Hepatocyte (in vitro differentiated cells): ENCODE measurements around the gene ARF3. TPM values are rescaled to one million over a fixed set of nuclear protein-coding genes. Genes with fewer than 3 reads are reported as not detected.
A peak's percentile ranks its signal among the peaks of the same experiment; 100 is the strongest.

Experiments used
- DNase-seq: peaks from one replicate; pipeline ENCODE4 v3.0.0-alpha.2; 2016; ENCODE audit warnings: low spot score
- H2AFZ ChIP-seq: fragments of 200-600 bp; sonication (generic); 2 replicates; pipeline ENCODE4 v1.6.0; 2016; ENCODE audit warnings: antibody characterized with exemption, mild to moderate bottlenecking
- H3K27ac ChIP-seq: fragments of 200-600 bp; sonication (generic); 2 replicates; pipeline ENCODE4 v1.5.1; 2016; ENCODE audit warnings: mild to moderate bottlenecking
- H3K27me3 ChIP-seq: fragments of 200-600 bp; sonication (generic); 2 replicates; pipeline ENCODE4 v1.6.1; 2016
- H3K36me3 ChIP-seq: fragments of 200-600 bp; sonication (generic); replicated peaks from 2 replicates; pipeline ENCODE4 v1.5.1; 2016; ENCODE audit warnings: low read depth; ENCODE audit not compliant: insufficient read depth
- H3K4me1 ChIP-seq: fragments of 200-600 bp; sonication (generic); 2 replicates; pipeline ENCODE4 v1.5.1; 2016; ENCODE audit warnings: mild to moderate bottlenecking, moderate library complexity; ENCODE audit not compliant: insufficient read depth
- H3K4me2 ChIP-seq: fragments of 200-600 bp; sonication (generic); 2 replicates; pipeline ENCODE4 v1.6.0; 2016
- H3K4me3 ChIP-seq: fragments of 200-600 bp; sonication (generic); 2 replicates; pipeline ENCODE4 v1.5.1; 2016; ENCODE audit warnings: mild to moderate bottlenecking
- H3K79me2 ChIP-seq: fragments of 200-600 bp; sonication (generic); 2 replicates; pipeline ENCODE4 v1.6.0; 2017; ENCODE audit warnings: mild to moderate bottlenecking
- H3K9me2 ChIP-seq: fragments of 200-600 bp; sonication (generic); replicated peaks from 2 replicates; pipeline ENCODE4 v1.6.0; 2017; ENCODE audit warnings: mild to moderate bottlenecking; ENCODE audit not compliant: insufficient read depth
- H3K9me3 ChIP-seq: fragments of 200-600 bp; sonication (generic); 2 replicates; pipeline ENCODE4 v1.5.1; 2016; ENCODE audit warnings: low read depth, mild to moderate bottlenecking
- H4K20me1 ChIP-seq: fragments of 200-600 bp; sonication (generic); 2 replicates; pipeline ENCODE4 v1.6.0; 2016; ENCODE audit warnings: mild to moderate bottlenecking; ENCODE audit not compliant: insufficient read depth, poor library complexity, severe bottlenecking
- CTCF ChIP-seq: fragments of 200-600 bp; sonication (generic); IDR thresholded peaks from 2 replicates; pipeline ENCODE4 v1.5.1; 2016; ENCODE audit warnings: antibody characterized with exemption, mild to moderate bottlenecking; ENCODE audit not compliant: poor library complexity
- EZH2 ChIP-seq: fragments of 200-600 bp; sonication (generic); IDR thresholded peaks from 2 replicates; pipeline ENCODE4 v1.6.1; 2016; ENCODE audit warnings: antibody characterized with exemption, mild to moderate bottlenecking, borderline replicate concordance
- EZH2phosphoT487 ChIP-seq: fragments of 200-600 bp; sonication (generic); IDR thresholded peaks from one replicate; pipeline ENCODE4 v1.6.1; 2018; ENCODE audit warnings: antibody characterized with exemption, mild to moderate bottlenecking, low read depth, moderate library complexity; ENCODE audit not compliant: unreplicated experiment, severe bottlenecking
- WGBS: methylation state at CpG from one replicate; pipeline ENCODE4 v1.1.6; 2016; ENCODE audit warnings: low lambda C conversion rate; ENCODE audit errors: missing lambda C conversion rate; 5-methylcytosine and 5-hydroxymethylcytosine counted together
- polyA plus RNA-seq: library from polyadenylated mRNA; unstranded; fragments of >200 nt; fragmentation: Nextera tagmentation; extraction: Ambion mirVana; gene quantifications from 2 replicates; pipeline ENCODE4 v1.2.1, GENCODE V29; 2016
- total RNA-seq: library from RNA; depleted of rRNA; stranded (reverse); fragments of >200 nt; gene quantifications from 2 replicates; pipeline ENCODE4 v1.2.3, GENCODE V29; 2014

The ARF3 gene
- total and polyA plus RNA-seq, 2 experiments from 2014 or later: 57.6 to 71.3 TPM

- Histone ChIP-seq H3K36me3 (no peaks in the 10 kb centered on the region), H3K4me3 (no peak overlapping the region), H3K27me3 (peaks cover 21% of the 10 kb centered on the region), H2AFZ (no peak overlapping the region), H3K9me2 (no peaks in the 10 kb centered on the region), H3K4me2 (no peak overlapping the region), H3K79me2 (no peaks in the 10 kb centered on the region), H3K4me1 (peaks cover 23% of the 10 kb centered on the region), H4K20me1 (no peaks in the 10 kb centered on the region), H3K27ac (no peak overlapping the region), H3K9me3 (no peaks in the 10 kb centered on the region)
- TF ChIP-seq EZH2phosphoT487: no peak
- TF ChIP-seq CTCF: no peak
- no peak for TF ChIP-seq EZH2
- DNase-seq: no peak
- 78% methylated on average over 20 of the region's 20 CpGs for WGBS
Observed at GRCh38 chr12:48966177-48966895, 9.0 kb upstream of the ARF3 start.

DNA sequence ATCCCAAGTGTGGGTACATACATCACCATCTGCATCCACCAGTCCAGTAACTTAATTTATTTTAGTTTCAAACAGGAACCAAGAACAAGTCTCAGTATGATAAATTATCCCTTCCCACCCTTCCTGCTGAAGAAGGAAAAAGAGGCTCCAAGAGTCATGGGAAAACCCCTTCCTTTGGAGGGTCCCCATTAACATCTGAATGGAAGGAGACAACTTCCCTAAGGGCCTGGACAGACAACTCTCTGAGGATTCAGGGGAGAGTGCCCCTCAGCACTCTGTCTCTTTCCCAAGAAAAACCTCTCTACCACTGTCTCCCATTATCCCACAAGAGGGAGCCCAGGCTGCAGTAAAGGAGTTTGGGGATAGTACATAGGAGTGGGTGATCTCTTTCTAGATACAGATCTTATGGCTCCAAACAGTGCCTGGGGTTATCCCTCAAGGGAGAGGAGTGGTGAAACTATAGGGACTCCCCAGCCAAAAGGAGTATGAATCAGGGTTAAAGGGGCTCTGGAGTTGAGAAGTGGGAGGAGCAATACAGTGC lies 8.1 kb upstream of the ARF3 start:
- Histone ChIP-seq H4K20me1 (no peaks in the 10 kb centered on the region), H3K9me3 (no peaks in the 10 kb centered on the region), H3K9me2 (no peaks in the 10 kb centered on the region), H3K27ac (no peak overlapping the region), H2AFZ (no peak overlapping the region), H3K79me2 (no peaks in the 10 kb centered on the region), H3K27me3 (peaks cover 12% of the 10 kb centered on the region), H3K4me1 (peaks cover 13% of the 10 kb centered on the region), H3K36me3 (no peaks in the 10 kb centered on the region), H3K4me2 (no peak overlapping the region), H3K4me3 (no peak overlapping the region)
- DNase-seq: no peak
- TF ChIP-seq EZH2phosphoT487 (no peak), CTCF (peak; percentile 24)

DNA sequence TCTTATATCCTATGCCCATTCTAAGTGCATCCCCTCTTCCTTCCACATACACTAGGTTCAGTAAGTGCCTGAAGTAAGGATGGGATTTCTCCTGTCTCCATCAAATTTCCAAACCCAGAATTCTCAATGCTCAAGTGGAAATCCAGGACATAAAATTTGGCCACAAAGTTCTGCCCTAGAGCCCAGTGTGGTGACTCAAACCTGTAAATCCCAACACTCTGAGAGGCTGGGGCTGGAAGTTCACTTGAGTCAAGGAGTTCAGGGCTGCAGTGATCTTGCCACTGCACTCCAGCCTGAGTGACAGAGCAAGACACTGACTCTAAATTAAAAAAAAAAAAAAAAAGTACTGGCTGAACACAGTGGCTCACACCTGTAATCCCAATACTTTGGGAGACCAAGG lies 4.5 kb upstream of the ARF3 start:
- H2AFZ ChIP-seq: no peak overlapping the region
- H3K4me2 ChIP-seq: no peak overlapping the region
- no peaks in the 10 kb centered on the region for H3K9me3 ChIP-seq
- H3K4me1 ChIP-seq: peaks cover 7% of the 10 kb centered on the region
- no peak overlapping the region for H3K27ac ChIP-seq
- no peak overlapping the region for H3K4me3 ChIP-seq
- no peaks in the 10 kb centered on the region for H3K79me2 ChIP-seq
- no peaks in the 10 kb centered on the region for H3K36me3 ChIP-seq
- no peaks in the 10 kb centered on the region for H4K20me1 ChIP-seq
- TF ChIP-seq CTCF (no peak), EZH2 (no peak), EZH2phosphoT487 (no peak)
- DNase-seq: no peak
- no peaks in the 10 kb centered on the region for H3K9me2 ChIP-seq
- no peaks in the 10 kb centered on the region for H3K27me3 ChIP-seq

DNA sequence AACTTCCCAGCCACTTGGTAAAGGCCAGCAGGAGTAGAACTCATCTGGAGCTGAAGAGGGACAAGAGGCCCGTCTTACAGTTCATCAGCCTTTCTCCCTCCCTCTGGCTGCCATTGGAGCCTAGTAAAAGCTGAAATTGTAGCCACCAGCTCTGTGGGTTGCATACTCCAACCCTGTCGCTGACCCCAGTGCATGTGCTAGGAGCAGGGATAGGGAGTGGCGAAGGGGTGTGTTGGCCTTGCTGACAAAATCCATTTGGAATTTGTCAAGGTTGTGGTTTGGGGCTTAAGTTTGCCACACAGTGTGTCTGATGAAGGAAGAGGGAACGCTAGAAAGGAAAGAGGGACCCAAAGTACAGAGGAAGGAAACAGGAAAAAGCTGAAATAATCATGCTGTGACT lies 4.0 kb upstream of the ARF3 start:
- Histone ChIP-seq H3K27ac (no peak overlapping the region), H3K4me3 (no peak overlapping the region), H3K36me3 (no peaks in the 10 kb centered on the region), H3K9me2 (no peaks in the 10 kb centered on the region), H4K20me1 (no peaks in the 10 kb centered on the region), H3K4me1 (peaks cover 7% of the 10 kb centered on the region), H3K27me3 (no peaks in the 10 kb centered on the region), H3K4me2 (no peak overlapping the region), H3K79me2 (no peaks in the 10 kb centered on the region), H3K9me3 (no peaks in the 10 kb centered on the region), H2AFZ (no peak overlapping the region)
- TF ChIP-seq EZH2phosphoT487: no peak
- DNase-seq: no peak
- 56% methylated on average over 4 of the region's 4 CpGs for WGBS
